ENCODE data around the gene RIMS1. TPM values are rescaled to one million over a fixed set of nuclear protein-coding genes. Genes with fewer than 3 reads are reported as not detected.

The RIMS1 gene
- total RNA-seq, 1 donor from 2014 or later, result 3.9 TPM

DNA sequence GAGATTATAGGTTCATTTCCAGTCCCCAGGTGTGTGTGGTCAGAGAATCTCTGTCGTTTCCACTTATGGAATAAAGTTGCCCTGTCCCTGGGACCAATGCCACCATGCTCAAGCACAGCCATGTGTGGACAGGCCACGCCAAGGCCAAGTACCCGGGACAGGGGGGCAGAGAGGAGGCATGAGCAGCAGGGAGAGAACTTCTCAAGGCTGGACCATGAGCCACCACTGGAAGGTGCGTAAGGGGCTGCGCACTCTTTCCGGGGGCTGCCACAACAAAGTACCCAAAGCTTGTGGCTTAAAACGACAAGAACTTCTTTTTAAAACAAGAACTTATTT, 526.3 kb downstream of the RIMS1 start:
- peaks cover 9% of the 10 kb centered on the region for H3K27me3 ChIP-seq
- H3K9me3 ChIP-seq, result no peaks in the 10 kb centered on the region
- TF ChIP-seq, protein P1, sequence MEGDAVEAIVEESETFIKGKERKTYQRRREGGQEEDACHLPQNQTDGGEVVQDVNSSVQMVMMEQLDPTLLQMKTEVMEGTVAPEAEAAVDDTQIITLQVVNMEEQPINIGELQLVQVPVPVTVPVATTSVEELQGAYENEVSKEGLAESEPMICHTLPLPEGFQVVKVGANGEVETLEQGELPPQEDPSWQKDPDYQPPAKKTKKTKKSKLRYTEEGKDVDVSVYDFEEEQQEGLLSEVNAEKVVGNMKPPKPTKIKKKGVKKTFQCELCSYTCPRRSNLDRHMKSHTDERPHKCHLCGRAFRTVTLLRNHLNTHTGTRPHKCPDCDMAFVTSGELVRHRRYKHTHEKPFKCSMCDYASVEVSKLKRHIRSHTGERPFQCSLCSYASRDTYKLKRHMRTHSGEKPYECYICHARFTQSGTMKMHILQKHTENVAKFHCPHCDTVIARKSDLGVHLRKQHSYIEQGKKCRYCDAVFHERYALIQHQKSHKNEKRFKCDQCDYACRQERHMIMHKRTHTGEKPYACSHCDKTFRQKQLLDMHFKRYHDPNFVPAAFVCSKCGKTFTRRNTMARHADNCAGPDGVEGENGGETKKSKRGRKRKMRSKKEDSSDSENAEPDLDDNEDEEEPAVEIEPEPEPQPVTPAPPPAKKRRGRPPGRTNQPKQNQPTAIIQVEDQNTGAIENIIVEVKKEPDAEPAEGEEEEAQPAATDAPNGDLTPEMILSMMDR (IDR thresholded peaks at IDR 0.05), result no peak
- no peaks in the 10 kb centered on the region for H3K36me3 ChIP-seq
- intact Hi-C loops (cut with DNase I), result no loop called here
- no peaks in the 10 kb centered on the region for H3K4me1 ChIP-seq
- H3K4me3 ChIP-seq, result no peak overlapping the region
- DNase-seq, result no peak
- ATAC-seq, result no peak
- no peak overlapping the region for H3K27ac ChIP-seq

DNA sequence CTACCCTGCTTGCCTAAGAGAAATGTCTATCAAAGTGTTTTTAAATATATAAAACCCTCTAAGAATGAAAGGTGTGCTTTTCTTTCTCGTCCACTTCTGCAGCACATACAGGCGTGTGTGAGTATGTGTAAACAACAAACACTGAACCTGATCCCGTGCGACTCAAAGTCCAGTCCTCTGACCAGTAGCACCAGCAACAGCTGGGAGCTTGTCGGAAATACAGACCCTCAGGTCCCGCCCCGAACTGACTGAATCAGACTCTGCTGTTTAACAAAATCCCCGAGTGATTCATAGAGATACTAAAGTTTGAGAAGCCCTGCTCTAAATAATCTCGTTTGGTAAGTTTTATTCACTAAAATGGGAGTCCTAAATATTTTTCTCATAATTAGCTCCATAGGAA, 527.5 kb downstream of the RIMS1 start:
- no peak overlapping the region for H3K4me3 ChIP-seq
- intact Hi-C loops (cut with DNase I), result no loop called here
- H3K27me3 ChIP-seq, result peaks cover 9% of the 10 kb centered on the region
- no peak for ATAC-seq
- no peak overlapping the region for H3K27ac ChIP-seq
- no peaks in the 10 kb centered on the region for H3K4me1 ChIP-seq
- DNase-seq, result no peak
- TF ChIP-seq, protein P1 (IDR thresholded peaks at IDR 0.05), result no peak
- no peaks in the 10 kb centered on the region for H3K9me3 ChIP-seq
- H3K36me3 ChIP-seq, result no peaks in the 10 kb centered on the region

DNA sequence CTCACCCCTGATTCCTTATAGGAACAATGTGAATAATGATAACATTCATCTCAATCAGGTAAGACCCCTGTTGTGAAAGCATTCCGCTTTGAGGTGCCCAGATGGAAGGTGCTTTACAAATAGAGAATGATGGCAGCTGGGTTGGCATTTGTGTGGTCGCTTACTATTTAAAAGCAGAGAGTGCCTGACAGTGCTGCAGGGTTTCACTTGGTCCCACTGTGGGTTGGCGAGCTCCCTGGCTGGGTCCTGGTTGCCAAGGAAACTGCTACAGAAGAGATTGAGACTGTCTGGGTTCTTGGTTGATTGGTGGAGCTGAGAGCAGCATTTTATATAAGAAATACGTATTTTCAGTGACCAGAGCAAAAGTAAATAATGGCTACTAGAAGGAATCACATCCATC, 528.3 kb downstream of the RIMS1 start:
- DNase-seq, result no peak
- H3K27ac ChIP-seq, result no peak overlapping the region
- H3K4me1 ChIP-seq, result no peaks in the 10 kb centered on the region
- H3K36me3 ChIP-seq, result no peaks in the 10 kb centered on the region
- H3K4me3 ChIP-seq, result no peak overlapping the region
- TF ChIP-seq, protein P1 (IDR thresholded peaks at IDR 0.05), result no peak
- no peak for ATAC-seq
- H3K27me3 ChIP-seq, result peaks cover 9% of the 10 kb centered on the region
- H3K9me3 ChIP-seq, result no peaks in the 10 kb centered on the region
- intact Hi-C loops (cut with DNase I), result no loop called here

DNA sequence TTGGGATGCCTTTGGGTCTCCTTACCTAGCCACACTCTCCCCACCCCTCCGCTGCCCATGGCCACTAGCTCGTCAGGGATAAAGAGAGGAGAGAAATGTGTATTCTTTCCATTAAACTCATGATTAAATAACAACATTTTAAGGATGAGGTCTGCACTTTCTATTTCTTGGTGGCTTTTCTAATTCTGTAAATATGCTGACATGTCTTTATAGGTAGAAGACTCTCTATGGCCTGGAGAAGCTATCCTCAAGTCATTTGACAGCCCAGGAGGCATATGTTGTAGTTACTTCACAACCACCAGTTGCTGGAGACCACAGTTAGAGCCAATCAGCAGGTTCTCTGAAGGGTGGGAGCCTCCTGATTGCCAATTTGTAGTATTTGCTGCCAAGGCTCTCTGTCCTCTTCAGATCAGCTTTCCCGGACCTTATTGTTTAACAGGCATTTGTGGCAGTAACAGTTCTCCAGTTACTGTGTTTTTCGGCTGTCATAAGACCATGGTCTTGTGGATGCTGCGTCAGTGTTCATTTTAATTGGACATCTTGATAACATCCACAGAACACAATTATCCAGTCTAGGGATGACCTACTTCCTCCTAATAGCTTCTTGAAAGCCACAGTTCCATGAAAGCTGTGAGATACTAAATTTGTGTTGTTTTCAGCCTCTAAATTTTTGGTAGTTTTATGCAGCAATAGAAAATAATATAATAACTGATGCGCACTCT, 530.6 kb downstream of the RIMS1 start:
- Histone ChIP-seq H3K4me3 (no peak overlapping the region), H3K4me1 (no peaks in the 10 kb centered on the region), H3K36me3 (no peaks in the 10 kb centered on the region), H3K9me3 (no peaks in the 10 kb centered on the region), H3K27ac (no peak overlapping the region), H3K27me3 (peaks cover 9% of the 10 kb centered on the region)
- DNase-seq (no peak), ATAC-seq (no peak)
- intact Hi-C loops (cut with DNase I), result no loop called here
- TF ChIP-seq, protein P1 (IDR thresholded peaks at IDR 0.05), result no peak

DNA sequence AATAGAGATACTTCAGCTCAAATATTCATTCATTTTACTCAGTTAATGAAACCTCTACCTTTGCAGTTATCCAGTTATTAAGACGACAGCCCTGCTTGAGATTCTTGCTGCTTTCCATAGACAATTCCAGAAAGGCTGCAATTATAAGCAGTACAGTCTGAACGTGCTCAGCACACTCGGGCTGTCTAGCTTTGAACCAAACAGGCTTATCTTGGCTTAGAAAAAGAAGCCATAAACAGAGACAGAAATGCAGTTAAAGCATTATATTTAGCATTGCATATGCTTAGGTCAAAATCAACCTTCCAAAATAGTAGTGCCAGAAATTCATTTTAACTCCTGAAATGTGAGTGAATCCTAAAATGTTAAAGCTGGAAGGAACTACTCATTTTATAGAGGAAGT, 531.4 kb downstream of the RIMS1 start:
- no peaks in the 10 kb centered on the region for H3K9me3 ChIP-seq

More for the DNA sequence above, 531.4 kb downstream of the RIMS1 start:
- TF ChIP-seq, protein P1 (IDR thresholded peaks at IDR 0.05), result no peak
- ATAC-seq (no peak), DNase-seq (no peak)
- Histone ChIP-seq H3K36me3 (no peaks in the 10 kb centered on the region), H3K4me1 (no peaks in the 10 kb centered on the region), H3K27ac (no peak overlapping the region), H3K27me3 (peaks cover 6% of the 10 kb centered on the region), H3K4me3 (no peak overlapping the region)
- intact Hi-C loops (cut with DNase I), result no loop called here
